HG02884 (cell line): ENCODE data around the gene RGL2.
A peak's percentile ranks its signal among the peaks of the same experiment; 100 is the strongest.

Experiments
- ATAC-seq: cut with Tn5 transposase; IDR thresholded peaks from one replicate; pipeline ENCODE4 v1.9.1; 2021; ENCODE audit warnings: mild to moderate bottlenecking, moderate library complexity; ENCODE audit not compliant: unreplicated experiment

Gene RGL2

GRCh38 chr6:33317669-33318425 lies 19.1 kb upstream of the RGL2 start, which contains the start of gene ZBTB22:
TSS of gene ZBTB22 (minus strand) at chr6:33317744. CDS start at chr6:33316916, 828 bp downstream.
- peak; percentile 44 for ATAC-seq

- ATAC-seq = no peak
Measured at GRCh38 chr6:33317419-33317668, 18.6 kb upstream of the RGL2 start.

- ATAC-seq = no peak
Measured at GRCh38 chr6:33316603-33317418, 18.1 kb upstream of the RGL2 start.

- ATAC-seq = no peak
Measured at GRCh38 chr6:33315793-33316602, 17.3 kb upstream of the RGL2 start.

GRCh38 chr6:33314943-33315792 lies 16.4 kb upstream of the RGL2 start:
- ATAC-seq = no peak

- ATAC-seq = no peak
Measured at GRCh38 chr6:33314515-33314942, 15.8 kb upstream of the RGL2 start.

- ATAC-seq = peak; percentile 37
Measured at GRCh38 chr6:33313709-33314514, 15.2 kb upstream of the RGL2 start, which contains the start of gene TAPBP. TSS of gene TAPBP (minus strand) at chr6:33314078. CDS start at chr6:33314041, 37 bp downstream.

- ATAC-seq = no peak
Measured at GRCh38 chr6:33313105-33313708, 14.5 kb upstream of the RGL2 start.

- no peak for ATAC-seq
Measured at GRCh38 chr6:33312361-33313104, 13.8 kb upstream of the RGL2 start.

GRCh38 chr6:33306356-33306755 lies 7.6 kb upstream of the RGL2 start:
- ATAC-seq = no peak

GRCh38 chr6:33305052-33305451 lies 6.3 kb upstream of the RGL2 start:
- no peak for ATAC-seq

- no peak for ATAC-seq
Measured at GRCh38 chr6:33304216-33304615, 5.5 kb upstream of the RGL2 start.

- ATAC-seq = no peak
Measured at GRCh38 chr6:33301877-33302276, 3.1 kb upstream of the RGL2 start.

GRCh38 chr6:33299237-33299944 lies 649 bp upstream of the RGL2 start:
- ATAC-seq = peak; percentile 55

GRCh38 chr6:33297956-33298772 lies 578 bp downstream of the RGL2 start:
- ATAC-seq = no peak

GRCh38 chr6:33297406-33297955 lies 1.3 kb downstream of the RGL2 start:
- ATAC-seq = no peak
